ENCODE measurements around the gene DICER1. TPM values are rescaled to one million over a fixed set of nuclear protein-coding genes. Genes with fewer than 3 reads are reported as not detected.

The DICER1 gene
- polyA plus RNA-seq, 1 donor from 2014 or later: 17.9 TPM

DNA sequence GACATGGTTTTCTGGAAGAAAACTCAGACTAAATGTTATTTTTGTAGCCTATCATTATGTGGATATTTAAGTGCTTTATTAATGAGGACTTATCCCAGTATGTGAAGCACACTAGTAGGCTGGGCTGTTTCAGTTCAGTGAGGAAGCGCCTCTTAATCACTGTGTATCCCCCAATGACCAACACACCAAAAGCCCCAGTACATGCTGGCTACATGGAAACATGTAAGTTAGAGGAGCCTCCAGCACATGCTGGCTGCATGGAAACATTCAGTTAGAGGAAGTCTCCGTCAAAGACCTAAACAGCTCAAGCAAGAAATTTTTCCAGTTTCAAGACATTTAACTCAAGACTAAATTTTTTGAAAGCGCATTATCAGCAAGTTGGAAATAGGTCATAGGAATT is 26.8 kb downstream of the DICER1 start:
- H3K27ac Mint-ChIP-seq: no peak overlapping the region
- no peaks in the 10 kb centered on the region for H3K9me3 Mint-ChIP-seq
- H3K4me1 Mint-ChIP-seq: peaks cover 5 to 11% (median 6%) of the 10 kb centered on the region in 3 donors
- H3K4me3 Mint-ChIP-seq: no peak overlapping the region
- H3K27me3 Mint-ChIP-seq: no peaks in the 10 kb centered on the region
- peaks cover 11% of the 10 kb centered on the region for H3K36me3 Mint-ChIP-seq

DNA sequence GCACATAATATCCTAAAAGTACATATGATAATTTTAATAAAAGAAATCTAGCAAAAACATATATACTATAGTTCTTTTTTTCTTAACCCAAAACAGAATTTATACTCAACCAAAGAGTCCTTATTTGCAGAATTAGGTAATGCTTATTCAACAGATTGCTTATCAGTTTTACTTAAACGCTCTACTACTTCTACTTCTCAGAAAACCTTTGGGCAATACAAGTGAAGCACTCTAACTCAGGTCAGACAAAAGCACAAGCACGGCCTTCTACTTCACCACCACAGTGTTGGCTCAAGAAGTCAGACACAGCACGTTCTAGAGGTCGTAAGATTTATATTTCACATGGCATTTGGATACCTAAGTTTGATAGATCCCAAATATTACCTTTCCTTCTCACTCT is 29.2 kb downstream of the DICER1 start:
- no peak overlapping the region for H3K27ac Mint-ChIP-seq
- no peaks in the 10 kb centered on the region for H3K9me3 Mint-ChIP-seq
- H3K4me3 Mint-ChIP-seq: no peak overlapping the region
- H3K27me3 Mint-ChIP-seq: no peaks in the 10 kb centered on the region
- peaks cover 1 to 6% (median 4%) of the 10 kb centered on the region in 3 donors for H3K4me1 Mint-ChIP-seq
- H3K36me3 Mint-ChIP-seq: peaks cover 15% of the 10 kb centered on the region

DNA sequence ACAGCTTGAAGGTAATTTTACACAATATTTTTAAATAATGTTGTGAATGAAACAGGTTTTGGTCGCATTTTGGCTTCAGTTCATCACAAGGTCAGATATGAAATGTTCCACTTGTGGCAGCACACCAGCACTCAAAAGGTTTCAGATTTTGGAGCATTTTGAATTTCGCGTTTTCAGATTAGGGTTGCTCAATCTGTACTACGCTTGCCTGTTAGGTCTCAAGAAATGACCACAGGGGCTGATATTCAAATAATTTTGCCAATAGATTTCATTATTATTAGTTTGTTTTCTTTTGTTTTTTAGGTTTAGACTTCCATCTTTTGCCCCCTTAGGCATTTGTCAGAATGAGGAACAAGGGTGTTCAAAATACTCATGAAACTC is 29.8 kb downstream of the DICER1 start:
- Mint-ChIP-seq H3K27ac (no peak overlapping the region), H3K4me1 (peaks cover 0 to 5% (median 1%) of the 10 kb centered on the region in 3 donors), H3K36me3 (peaks cover 15% of the 10 kb centered on the region), H3K9me3 (no peaks in the 10 kb centered on the region), H3K4me3 (no peak overlapping the region), H3K27me3 (no peaks in the 10 kb centered on the region)

DNA sequence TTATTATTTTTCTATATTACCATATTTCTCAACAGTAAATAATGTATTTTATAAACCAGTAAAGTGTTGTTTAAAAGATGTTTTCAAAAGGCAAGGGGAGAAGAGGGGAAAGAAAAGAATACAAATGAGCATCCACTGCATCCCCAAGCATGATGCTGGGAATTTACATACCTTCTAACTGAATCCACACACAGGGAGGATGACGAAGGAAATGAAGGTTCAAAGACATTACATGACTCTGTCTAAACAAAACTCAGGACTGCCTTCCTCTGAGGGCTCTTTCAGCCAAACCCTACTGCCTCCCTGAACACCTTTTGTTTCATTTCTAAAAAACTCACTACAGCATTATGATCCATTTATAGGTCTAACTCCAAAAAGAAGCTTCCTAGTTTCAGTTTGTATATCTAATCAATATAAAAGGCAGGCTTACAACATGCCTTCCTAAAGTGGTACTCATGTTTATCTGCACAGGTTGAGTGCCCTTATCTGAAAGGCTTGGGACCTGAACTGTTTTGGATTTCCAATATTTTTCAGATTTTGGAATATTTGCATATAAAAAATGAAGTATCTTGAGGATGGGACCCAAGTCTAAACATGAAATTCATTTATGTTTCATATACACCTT is 30.3 kb downstream of the DICER1 start:
- Mint-ChIP-seq H3K4me3 (no peak overlapping the region), H3K27ac (no peak overlapping the region), H3K36me3 (peaks cover 15% of the 10 kb centered on the region), H3K9me3 (no peaks in the 10 kb centered on the region), H3K4me1 (peaks cover 0 to 5% (median 1%) of the 10 kb centered on the region in 3 donors), H3K27me3 (no peaks in the 10 kb centered on the region)

DNA sequence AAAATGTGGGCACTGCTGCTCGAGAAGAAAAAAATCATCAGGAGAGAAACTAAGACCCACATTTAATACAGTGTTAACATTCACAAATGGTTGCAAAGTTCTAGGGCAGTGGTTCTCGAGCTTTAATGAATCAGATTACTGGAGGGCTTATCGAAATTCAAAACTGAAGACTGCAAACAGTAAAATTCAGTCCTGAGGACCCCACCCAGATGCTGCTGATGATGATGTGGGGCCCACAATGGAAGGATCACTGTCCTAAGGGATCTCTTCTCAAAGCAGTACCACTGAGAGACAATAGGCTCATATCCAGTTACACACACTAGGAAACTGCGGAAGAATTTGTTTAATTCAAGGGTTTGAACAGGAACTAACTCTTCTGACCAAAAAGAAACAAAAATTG is 31.4 kb downstream of the DICER1 start:
- H3K4me3 Mint-ChIP-seq: no peak overlapping the region
- peaks cover 0 to 5% (median 1%) of the 10 kb centered on the region in 3 donors for H3K4me1 Mint-ChIP-seq
- no peaks in the 10 kb centered on the region for H3K9me3 Mint-ChIP-seq
- H3K36me3 Mint-ChIP-seq: peaks cover 15% of the 10 kb centered on the region
- H3K27ac Mint-ChIP-seq: no peak overlapping the region
- H3K27me3 Mint-ChIP-seq: no peaks in the 10 kb centered on the region

DNA sequence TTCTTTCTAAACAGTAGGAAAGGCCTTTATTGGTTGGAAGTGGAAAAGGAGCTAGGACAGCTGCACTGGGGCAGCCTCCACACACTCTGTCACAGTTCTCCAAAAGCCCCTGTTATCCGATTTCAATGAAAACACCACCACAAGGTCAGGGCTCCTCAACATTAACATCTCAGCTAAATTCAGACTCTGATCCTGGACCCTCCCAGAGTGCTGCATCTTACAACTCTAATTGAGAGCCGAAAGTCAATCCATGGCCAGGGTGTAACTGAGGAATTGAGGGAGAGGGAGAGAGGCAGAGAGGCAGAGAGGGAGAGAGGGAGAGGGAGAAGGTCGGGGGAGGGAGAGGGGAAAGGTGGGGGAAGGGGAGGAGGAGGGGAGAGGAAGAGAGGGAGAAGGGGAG is 32.1 kb downstream of the DICER1 start:
- no peak overlapping the region for H3K4me3 Mint-ChIP-seq
- H3K4me1 Mint-ChIP-seq: peaks cover 0 to 5% (median 1%) of the 10 kb centered on the region in 3 donors
- no peaks in the 10 kb centered on the region for H3K9me3 Mint-ChIP-seq
- no peaks in the 10 kb centered on the region for H3K27me3 Mint-ChIP-seq
- H3K36me3 Mint-ChIP-seq: peaks cover 12% of the 10 kb centered on the region
- no peak overlapping the region for H3K27ac Mint-ChIP-seq

DNA sequence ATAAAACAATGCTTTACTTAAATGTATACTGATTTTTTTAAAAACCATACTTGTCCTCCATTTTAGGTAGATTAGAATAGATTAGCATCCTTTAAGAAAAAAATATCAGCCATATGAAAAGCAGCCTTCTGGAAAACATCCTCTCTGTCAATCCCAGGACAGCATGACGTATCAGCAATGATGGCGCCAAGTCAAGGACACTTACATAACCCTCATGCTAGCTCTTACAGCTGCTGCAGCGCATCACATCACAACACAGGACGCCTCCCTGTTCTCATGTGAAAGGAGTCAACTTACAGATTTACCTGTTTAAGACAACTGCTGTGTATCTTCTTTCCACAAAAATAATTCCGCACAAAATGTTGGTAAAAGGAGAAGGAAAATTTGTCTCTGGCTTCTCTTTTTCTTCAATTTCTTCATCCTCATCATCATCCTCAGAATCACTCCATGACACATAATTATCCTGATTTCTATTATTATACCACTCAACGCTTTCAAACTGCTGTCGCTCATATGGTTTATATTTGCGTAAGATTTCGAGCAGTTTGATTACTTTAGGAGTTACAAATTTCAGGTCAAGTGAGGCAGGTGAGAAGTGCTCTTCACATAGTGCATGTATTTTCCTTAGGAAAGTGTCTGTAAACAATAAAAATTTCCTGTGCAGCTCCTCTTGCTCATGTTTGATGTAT is 33.3 kb downstream of the DICER1 start:
- H3K27ac Mint-ChIP-seq: no peak overlapping the region
- H3K4me1 Mint-ChIP-seq: peaks cover 0 to 5% (median 0%) of the 10 kb centered on the region in 3 donors
- H3K36me3 Mint-ChIP-seq: peaks cover 9% of the 10 kb centered on the region
- H3K9me3 Mint-ChIP-seq: no peaks in the 10 kb centered on the region
- H3K27me3 Mint-ChIP-seq: no peaks in the 10 kb centered on the region
- no peak overlapping the region for H3K4me3 Mint-ChIP-seq

DNA sequence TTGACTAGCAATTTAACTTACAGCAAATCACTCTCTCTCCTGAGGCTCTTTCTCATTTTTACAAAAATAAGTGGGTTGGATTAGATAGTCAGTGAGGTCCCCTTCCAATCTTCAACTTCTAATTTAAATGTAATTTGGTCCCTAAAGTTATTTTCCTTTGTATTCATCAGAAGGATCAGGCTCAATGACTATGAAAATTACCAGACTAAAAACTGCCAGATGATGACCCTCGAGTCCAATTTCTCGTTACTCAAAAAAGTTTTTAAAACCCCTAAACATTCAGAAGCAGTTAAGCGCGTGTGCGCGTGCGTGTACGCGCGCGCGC is 34.7 kb downstream of the DICER1 start:
- H3K9me3 Mint-ChIP-seq: no peaks in the 10 kb centered on the region
- H3K4me3 Mint-ChIP-seq: no peak overlapping the region
- no peak overlapping the region for H3K27ac Mint-ChIP-seq
- peaks cover 0 to 3% (median 0%) of the 10 kb centered on the region in 3 donors for H3K4me1 Mint-ChIP-seq
- no peaks in the 10 kb centered on the region for H3K27me3 Mint-ChIP-seq
- H3K36me3 Mint-ChIP-seq: peaks cover 7% of the 10 kb centered on the region

DNA sequence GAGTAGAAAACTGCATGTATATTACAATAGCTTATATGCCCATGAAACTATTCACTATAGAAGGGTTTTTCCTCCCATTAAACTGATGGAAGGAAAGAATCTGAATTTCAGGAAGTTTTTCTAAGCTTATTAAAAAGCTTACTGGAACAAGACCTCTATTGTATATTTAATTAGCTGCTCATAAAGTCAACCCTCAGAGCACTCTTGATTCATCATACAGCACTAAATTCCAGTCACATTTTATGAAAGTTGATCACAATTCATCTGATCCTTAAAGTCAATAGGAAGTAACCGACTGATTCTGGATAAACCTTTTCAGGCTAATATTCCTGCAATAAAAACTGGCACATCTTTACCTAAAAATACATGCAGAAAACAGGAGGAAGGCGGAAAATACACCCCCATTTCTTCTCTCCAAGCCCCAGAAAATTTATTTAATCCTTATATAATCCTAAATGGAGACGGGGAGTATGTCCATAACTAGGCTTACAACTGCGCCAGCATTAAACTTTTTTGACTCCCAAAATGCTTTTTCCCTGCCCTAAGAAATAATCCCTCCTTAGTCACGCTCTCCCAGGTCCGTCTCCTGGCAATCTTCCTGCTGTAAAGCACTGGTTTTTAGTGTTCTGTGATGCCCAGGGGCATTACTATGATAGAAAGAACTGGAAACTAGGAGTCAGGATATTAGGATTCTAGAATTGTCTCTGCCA is 35.3 kb downstream of the DICER1 start:
- peaks cover 7% of the 10 kb centered on the region for H3K36me3 Mint-ChIP-seq
- H3K4me1 Mint-ChIP-seq: peaks cover 0 to 3% (median 0%) of the 10 kb centered on the region in 3 donors
- H3K9me3 Mint-ChIP-seq: no peaks in the 10 kb centered on the region
- no peaks in the 10 kb centered on the region for H3K27me3 Mint-ChIP-seq
- no peak overlapping the region for H3K4me3 Mint-ChIP-seq
- H3K27ac Mint-ChIP-seq: no peak overlapping the region

DNA sequence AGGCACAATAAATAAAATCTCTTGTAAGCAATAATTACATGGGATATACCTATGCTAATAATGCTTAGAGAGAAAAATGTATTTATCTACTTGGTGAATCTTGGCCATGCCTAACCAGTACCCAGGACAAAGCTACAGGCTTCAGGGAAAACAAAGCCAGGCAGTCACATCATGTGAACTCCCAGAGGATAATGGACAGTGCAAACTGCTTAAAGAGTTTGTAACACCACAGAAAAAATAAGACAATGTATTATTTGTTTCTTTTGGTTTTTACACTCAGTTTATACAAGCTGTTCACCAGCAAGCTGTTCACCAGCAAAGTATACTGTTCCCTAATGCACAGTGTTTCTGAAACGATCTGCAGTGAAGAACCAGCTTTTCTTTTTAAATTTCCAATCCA is 38.0 kb downstream of the DICER1 start:
- no peak overlapping the region for H3K4me3 Mint-ChIP-seq
- no peak overlapping the region for H3K27ac Mint-ChIP-seq
- no peaks in the 10 kb centered on the region for H3K9me3 Mint-ChIP-seq
- no peaks in the 10 kb centered on the region for H3K4me1 Mint-ChIP-seq
- H3K27me3 Mint-ChIP-seq: no peaks in the 10 kb centered on the region
- peaks cover 7% of the 10 kb centered on the region for H3K36me3 Mint-ChIP-seq

DNA sequence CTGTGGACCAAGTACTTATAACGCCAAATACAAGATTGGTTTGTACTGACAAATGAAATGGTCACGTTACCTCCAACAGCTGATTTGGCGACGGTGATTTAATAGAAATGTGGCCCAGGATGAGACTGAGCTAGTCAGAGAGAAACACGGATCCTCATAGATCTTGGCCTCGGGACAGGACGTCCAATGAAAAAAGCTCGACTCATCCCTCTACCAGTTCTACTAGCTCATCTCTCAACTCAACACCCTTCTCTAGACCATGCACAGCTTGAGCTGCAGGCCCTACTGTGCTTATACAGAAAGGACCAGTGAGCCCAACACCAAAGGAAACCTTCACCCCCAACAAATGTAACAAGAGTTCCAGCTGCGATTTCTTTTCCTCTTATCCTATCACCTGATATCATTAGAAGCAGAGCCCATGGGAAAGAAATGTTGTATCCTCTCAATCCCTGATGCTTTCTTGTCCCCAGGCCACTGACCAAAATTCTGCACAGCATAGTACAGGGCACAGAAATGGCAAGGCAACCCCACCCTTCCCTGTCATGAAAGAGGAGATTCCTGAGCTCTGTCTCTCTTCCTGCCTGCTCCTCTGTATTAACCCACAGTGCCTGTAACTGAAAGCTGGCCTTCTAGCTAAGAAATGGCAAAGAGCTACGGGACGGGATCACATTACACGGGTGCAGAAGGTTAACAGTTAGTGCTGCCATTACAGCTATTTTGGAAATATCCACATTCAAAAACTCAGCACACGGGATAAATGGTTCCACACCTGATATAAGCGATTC is 39.2 kb downstream of the DICER1 start:
- Mint-ChIP-seq H3K36me3 (peaks cover 3% of the 10 kb centered on the region), H3K4me3 (no peak overlapping the region), H3K4me1 (peaks cover 0 to 1% (median 0%) of the 10 kb centered on the region in 3 donors), H3K27me3 (no peaks in the 10 kb centered on the region), H3K9me3 (no peaks in the 10 kb centered on the region), H3K27ac (no peak overlapping the region)

DNA sequence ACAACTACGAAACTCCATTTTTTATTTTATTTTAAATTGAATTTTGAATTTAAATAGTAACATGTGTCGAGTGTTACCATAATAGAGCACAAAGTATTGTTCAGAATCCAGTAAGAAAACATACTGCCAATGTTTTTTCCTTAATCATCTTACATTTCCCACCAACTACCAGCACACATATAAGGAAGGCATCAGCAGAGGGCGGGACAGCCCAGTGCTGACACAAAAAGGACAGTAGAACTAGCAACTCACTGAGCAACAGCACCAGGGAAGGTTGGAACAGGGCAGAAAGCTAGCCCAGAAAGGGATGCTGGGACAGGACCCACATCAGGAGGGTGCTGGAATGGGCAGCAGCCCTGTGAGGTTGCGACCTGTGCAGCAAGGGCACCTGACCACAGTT is 43.9 kb downstream of the DICER1 start:
- Mint-ChIP-seq H3K27ac (no peak overlapping the region), H3K4me3 (no peak overlapping the region), H3K27me3 (no peaks in the 10 kb centered on the region), H3K36me3 (peaks cover 3% of the 10 kb centered on the region), H3K9me3 (no peaks in the 10 kb centered on the region), H3K4me1 (peaks cover 0 to 1% (median 0%) of the 10 kb centered on the region in 3 donors)

DNA sequence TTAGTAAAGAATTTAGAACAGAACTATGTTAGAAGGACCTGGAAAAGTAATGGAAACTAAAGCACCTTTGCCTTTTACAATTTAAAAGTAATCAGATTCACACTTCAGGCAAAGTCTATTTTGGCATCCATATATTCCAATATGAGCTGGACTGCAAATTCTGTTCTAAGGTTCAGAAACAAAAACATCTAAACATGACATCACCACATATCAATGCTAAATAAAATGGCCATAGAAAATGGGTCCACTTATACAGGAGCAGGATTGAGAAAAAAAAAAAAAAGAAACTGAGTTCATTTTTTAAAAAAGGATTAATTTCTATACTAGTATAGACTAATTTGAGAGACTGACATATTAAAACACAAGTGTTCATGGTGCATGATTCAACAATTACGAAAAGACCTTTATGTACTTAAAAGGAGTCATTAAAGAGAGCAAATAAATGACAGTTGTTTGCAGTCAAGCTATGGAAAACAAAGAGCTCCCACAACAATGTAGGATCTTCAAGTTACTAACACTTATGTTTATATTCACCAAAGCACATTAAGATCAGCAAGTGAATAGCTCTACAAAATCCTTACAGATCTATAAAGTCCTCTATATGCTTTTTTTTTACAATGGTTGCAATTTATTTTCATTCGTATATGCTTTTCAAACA is 45.7 kb downstream of the DICER1 start:
- H3K4me3 Mint-ChIP-seq: no peak overlapping the region
- peaks cover 12% of the 10 kb centered on the region for H3K36me3 Mint-ChIP-seq
- no peaks in the 10 kb centered on the region for H3K9me3 Mint-ChIP-seq
- no peak overlapping the region for H3K27ac Mint-ChIP-seq
- no peaks in the 10 kb centered on the region for H3K27me3 Mint-ChIP-seq
- peaks cover 0 to 1% (median 0%) of the 10 kb centered on the region in 3 donors for H3K4me1 Mint-ChIP-seq

DNA sequence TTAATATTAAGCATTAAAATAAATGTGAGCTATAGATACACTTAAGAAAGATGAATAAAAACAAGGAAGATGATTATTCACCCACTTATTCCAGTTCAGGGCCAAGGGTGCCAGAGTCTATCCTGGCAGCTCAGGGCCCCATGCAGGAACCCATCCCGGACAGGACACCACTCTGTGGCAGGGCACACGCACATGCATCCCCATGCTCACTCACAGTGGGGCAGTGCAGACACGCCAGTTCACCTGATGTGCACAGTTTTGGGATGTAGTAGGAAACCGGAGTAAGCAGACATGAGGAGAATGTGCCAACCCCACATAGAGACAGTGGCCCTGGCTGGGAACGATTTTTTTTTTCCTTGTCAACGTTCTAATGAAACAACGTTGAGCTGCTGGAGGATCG is 47.2 kb downstream of the DICER1 start:
- peaks cover 0 to 1% (median 0%) of the 10 kb centered on the region in 3 donors for H3K4me1 Mint-ChIP-seq
- H3K27ac Mint-ChIP-seq: no peak overlapping the region
- H3K36me3 Mint-ChIP-seq: peaks cover 10% of the 10 kb centered on the region
- H3K27me3 Mint-ChIP-seq: no peaks in the 10 kb centered on the region
- H3K4me3 Mint-ChIP-seq: no peak overlapping the region
- no peaks in the 10 kb centered on the region for H3K9me3 Mint-ChIP-seq

DNA sequence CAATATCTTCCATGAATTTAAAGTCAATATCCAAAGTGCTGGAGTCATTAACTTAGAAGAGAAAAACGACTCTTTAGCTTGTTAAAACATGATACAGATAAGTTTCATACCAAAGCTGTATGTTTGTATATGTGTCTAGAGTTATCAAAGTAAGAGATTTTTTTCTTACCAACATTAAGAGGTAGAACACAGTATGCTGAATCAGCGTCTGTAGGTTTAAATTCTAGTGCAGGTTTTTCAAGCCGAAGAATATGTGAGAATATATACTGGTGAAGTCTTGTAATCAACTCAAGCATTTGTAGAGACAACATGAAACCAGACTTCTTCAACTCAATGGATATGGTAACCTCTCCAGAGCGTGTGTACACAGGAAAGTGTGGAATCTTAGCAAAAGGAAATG is 49.6 kb downstream of the DICER1 start:
- Mint-ChIP-seq H3K36me3 (peaks cover 11% of the 10 kb centered on the region), H3K27me3 (no peaks in the 10 kb centered on the region), H3K4me1 (peaks cover 0 to 1% (median 0%) of the 10 kb centered on the region in 3 donors), H3K4me3 (no peak overlapping the region), H3K27ac (no peak overlapping the region), H3K9me3 (no peaks in the 10 kb centered on the region)

Measured in IgD-negative memory B cell (primary cell).